GM12874 (cell line): ENCODE results near the gene KCNK13.

Source experiments
- CTCF ChIP-seq: IDR thresholded peaks from 2 replicates; pipeline ENCODE4 v1.5.1; 2011; ENCODE audit warnings: low read depth, mild to moderate bottlenecking, control low read depth, low read length, moderate library complexity; ENCODE audit not compliant: insufficient read depth

The KCNK13 gene

GRCh38 chr14:90201344-90201743 lies 139.6 kb downstream of the KCNK13 start:
- no peak for TF ChIP-seq CTCF

GRCh38 chr14:90204516-90204915 lies 142.7 kb downstream of the KCNK13 start:
- no peak for TF ChIP-seq CTCF

GRCh38 chr14:90213099-90213748 lies 151.4 kb downstream of the KCNK13 start:
- no peak for TF ChIP-seq CTCF

- TF ChIP-seq CTCF = no peak
Observed at GRCh38 chr14:90228478-90228877, 166.7 kb downstream of the KCNK13 start.
